Activated naive CD8-positive, alpha-beta T cell (primary cell): ENCODE data around the gene PRLR.

ENCODE experiments used
- H3K27ac Mint-ChIP-seq: one replicate; pipeline ENCODE4 v1.8.0; 2021; ENCODE audit warnings: mixed read lengths
- H3K27me3 Mint-ChIP-seq: one replicate; pipeline ENCODE4 v1.8.0; 2021; ENCODE audit warnings: mixed read lengths
- H3K36me3 Mint-ChIP-seq: one replicate; pipeline ENCODE4 v1.8.0; 2021; ENCODE audit warnings: mixed read lengths
- H3K4me1 Mint-ChIP-seq: one replicate; pipeline ENCODE4 v1.8.0; 2021; ENCODE audit warnings: low read depth, mixed read lengths
- H3K4me3 Mint-ChIP-seq: one replicate; pipeline ENCODE4 v1.8.0; 2021; ENCODE audit warnings: mild to moderate bottlenecking, mixed read lengths
- H3K9me3 Mint-ChIP-seq: one replicate; pipeline ENCODE4 v1.8.0; 2021; ENCODE audit warnings: low read depth, mixed read lengths

Gene PRLR

DNA sequence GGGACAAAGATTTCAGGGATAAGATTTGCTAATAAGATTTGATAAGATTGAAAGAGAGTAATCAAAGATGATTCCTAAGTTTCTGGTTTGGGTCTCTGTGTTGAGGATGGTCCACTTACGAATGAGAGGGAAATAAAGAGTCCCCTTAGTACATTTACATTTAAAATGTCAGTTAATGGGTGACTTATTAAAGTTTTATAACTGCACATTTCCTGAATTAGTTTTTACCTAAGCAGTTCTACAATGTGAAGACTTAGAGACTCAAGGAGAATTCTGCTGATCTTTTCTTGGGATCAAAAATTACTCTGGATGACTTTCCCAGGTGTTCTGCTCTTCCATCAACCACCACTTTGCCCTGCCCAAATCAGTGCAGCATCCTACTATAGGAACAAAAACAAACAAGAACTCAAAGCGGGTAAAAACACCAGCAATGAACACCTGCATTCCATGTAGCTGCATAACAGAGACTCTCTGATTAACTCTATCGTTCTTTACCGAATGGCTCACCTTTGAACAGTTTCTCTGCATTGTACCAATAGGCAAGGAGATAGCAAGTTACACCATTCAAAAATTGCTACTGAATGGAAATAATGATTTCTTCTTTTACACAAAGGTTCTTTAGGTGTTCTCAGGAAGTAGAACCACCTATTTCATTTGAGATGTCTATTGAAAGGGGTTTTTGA is 65.3 kb downstream of the PRLR start:
- H3K9me3 Mint-ChIP-seq = peaks cover 9% of the 10 kb centered on the region
- peaks cover 14% of the 10 kb centered on the region for H3K27me3 Mint-ChIP-seq
- H3K27ac Mint-ChIP-seq = no peak overlapping the region
- H3K36me3 Mint-ChIP-seq = no peaks in the 10 kb centered on the region
- no peak overlapping the region for H3K4me3 Mint-ChIP-seq
- H3K4me1 Mint-ChIP-seq = no peaks in the 10 kb centered on the region

GRCh38 chr5:35163710-35164033 is 66.6 kb downstream of the PRLR start:
- H3K4me1 Mint-ChIP-seq = no peaks in the 10 kb centered on the region
- peaks cover 9% of the 10 kb centered on the region for H3K9me3 Mint-ChIP-seq

GRCh38 chr5:35162848-35163709 is 67.2 kb downstream of the PRLR start:
- peaks cover 9% of the 10 kb centered on the region for H3K9me3 Mint-ChIP-seq
- H3K4me1 Mint-ChIP-seq = no peaks in the 10 kb centered on the region
- H3K4me3 Mint-ChIP-seq = no peak overlapping the region
- H3K27me3 Mint-ChIP-seq = peaks cover 13% of the 10 kb centered on the region
- H3K36me3 Mint-ChIP-seq = no peaks in the 10 kb centered on the region
- H3K27ac Mint-ChIP-seq = no peak overlapping the region

More at GRCh38 chr5:35163710-35164033, 66.6 kb downstream of the PRLR start:
- Mint-ChIP-seq H3K4me3 (no peak overlapping the region), H3K27me3 (peaks cover 13% of the 10 kb centered on the region), H3K36me3 (no peaks in the 10 kb centered on the region), H3K27ac (no peak overlapping the region)

DNA sequence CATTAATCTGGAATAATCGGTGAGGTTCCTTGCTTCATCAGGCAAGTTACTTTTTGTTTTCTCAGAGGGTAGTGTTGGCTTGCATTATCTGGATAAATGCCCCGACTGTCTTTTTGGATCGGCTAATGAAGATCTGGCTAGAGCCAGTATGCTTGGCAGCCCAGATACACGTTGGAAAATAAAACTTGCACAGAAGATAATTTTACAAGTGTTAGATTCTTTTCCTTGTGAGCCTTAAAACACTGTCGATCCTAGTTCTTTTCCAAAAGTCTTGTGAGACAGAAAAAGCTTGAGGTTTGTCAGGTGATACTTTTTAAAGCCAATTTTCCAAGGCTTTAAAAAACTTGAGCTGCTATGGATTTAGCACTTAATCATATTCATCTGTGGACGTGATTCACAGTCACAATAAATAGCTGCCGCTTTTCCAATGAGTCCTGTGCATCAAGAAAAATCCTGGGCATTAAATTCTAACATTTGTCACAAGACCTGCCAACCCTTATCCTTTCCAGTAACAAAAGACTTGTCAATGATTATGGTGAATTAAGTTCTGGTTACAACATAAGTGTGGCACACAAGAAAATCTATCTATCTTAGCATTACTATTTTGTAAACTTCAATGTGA is 68.5 kb downstream of the PRLR start:
- Mint-ChIP-seq H3K36me3 (no peaks in the 10 kb centered on the region), H3K27ac (no peak overlapping the region), H3K9me3 (no peaks in the 10 kb centered on the region), H3K4me3 (no peak overlapping the region), H3K27me3 (peaks cover 16% of the 10 kb centered on the region), H3K4me1 (no peaks in the 10 kb centered on the region)

GRCh38 chr5:35160486-35161116 is 69.7 kb downstream of the PRLR start:
- Mint-ChIP-seq H3K4me3 (no peak overlapping the region), H3K27ac (no peak overlapping the region), H3K9me3 (no peaks in the 10 kb centered on the region), H3K36me3 (no peaks in the 10 kb centered on the region), H3K4me1 (no peaks in the 10 kb centered on the region), H3K27me3 (peaks cover 17% of the 10 kb centered on the region)

GRCh38 chr5:35159370-35159742 is 70.9 kb downstream of the PRLR start:
- no peaks in the 10 kb centered on the region for H3K36me3 Mint-ChIP-seq
- no peaks in the 10 kb centered on the region for H3K9me3 Mint-ChIP-seq
- no peaks in the 10 kb centered on the region for H3K4me1 Mint-ChIP-seq
- no peak overlapping the region for H3K4me3 Mint-ChIP-seq
- H3K27ac Mint-ChIP-seq = no peak overlapping the region
- peaks cover 17% of the 10 kb centered on the region for H3K27me3 Mint-ChIP-seq

- Mint-ChIP-seq H3K4me1 (no peaks in the 10 kb centered on the region), H3K27ac (no peak overlapping the region), H3K36me3 (no peaks in the 10 kb centered on the region), H3K4me3 (no peak overlapping the region), H3K27me3 (peaks cover 11% of the 10 kb centered on the region), H3K9me3 (no peaks in the 10 kb centered on the region)
Observed at GRCh38 chr5:35158622-35159369, 71.5 kb downstream of the PRLR start.

DNA sequence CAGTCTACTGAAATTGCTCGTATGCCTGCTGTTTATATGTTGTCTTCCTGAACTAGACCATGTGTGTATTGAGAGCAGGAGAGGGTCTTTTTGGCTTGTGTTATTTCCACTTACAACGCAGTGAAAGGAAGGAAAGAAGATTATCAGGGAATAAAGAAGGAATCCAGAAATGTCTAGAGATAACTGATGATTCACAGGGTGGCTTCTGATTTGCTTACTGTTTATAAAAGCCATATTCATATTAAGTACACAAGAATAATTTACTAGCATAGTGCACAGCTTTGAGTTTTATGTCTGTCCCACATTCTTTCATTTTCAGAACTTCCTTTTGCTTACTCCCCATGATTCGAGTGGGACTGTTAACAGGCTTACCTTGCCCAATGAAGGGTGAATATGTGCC is 72.1 kb downstream of the PRLR start:
- H3K9me3 Mint-ChIP-seq = no peaks in the 10 kb centered on the region
- no peak overlapping the region for H3K27ac Mint-ChIP-seq
- H3K36me3 Mint-ChIP-seq = no peaks in the 10 kb centered on the region
- no peaks in the 10 kb centered on the region for H3K4me1 Mint-ChIP-seq
- H3K27me3 Mint-ChIP-seq = peaks cover 10% of the 10 kb centered on the region
- no peak overlapping the region for H3K4me3 Mint-ChIP-seq

GRCh38 chr5:35153375-35153932 is 76.8 kb downstream of the PRLR start:
- Mint-ChIP-seq H3K9me3 (no peaks in the 10 kb centered on the region), H3K27ac (no peak overlapping the region), H3K36me3 (no peaks in the 10 kb centered on the region), H3K4me3 (no peak overlapping the region), H3K4me1 (no peaks in the 10 kb centered on the region), H3K27me3 (peaks cover 8% of the 10 kb centered on the region)

GRCh38 chr5:35152733-35153132 is 77.6 kb downstream of the PRLR start:
- no peaks in the 10 kb centered on the region for H3K9me3 Mint-ChIP-seq

DNA sequence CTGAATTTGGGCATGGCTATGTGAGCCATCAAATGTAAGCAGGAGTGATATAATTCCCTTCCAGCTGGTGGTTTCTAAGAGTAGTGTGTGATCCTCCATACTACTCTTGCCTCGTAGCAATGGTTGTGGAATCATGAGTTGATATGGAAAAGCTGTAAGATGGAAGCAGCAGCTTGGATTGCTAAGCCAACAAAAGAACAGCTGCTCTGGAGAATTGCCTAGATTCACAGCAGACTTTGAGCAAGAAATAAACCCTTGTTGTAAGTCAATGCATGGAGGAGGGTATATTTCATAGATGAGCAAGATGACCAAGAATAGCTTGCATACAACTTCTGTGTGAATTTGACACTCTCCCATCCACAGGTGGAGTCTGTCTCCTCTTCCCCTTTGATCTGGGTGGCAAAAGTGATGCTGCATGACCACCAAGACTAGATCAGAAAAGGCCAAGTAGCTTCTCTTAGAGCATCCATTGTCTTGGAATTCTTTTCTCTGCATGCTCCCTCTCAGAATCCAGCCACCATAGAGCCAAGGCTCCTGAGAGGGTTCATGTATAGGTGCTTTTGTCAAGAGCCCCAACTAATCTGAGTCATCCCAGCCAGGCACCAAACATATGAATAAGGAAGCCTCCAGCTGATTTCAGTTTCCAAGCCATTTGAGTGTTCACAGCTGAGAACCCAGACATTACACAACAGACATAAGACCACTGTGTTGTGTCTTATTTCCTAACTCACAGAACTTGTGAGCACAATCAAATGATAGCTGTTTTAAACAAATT is 79.0 kb downstream of the PRLR start:
- Mint-ChIP-seq H3K27me3 (peaks cover 6% of the 10 kb centered on the region), H3K4me3 (no peak overlapping the region), H3K36me3 (no peaks in the 10 kb centered on the region), H3K9me3 (no peaks in the 10 kb centered on the region), H3K27ac (no peak overlapping the region), H3K4me1 (no peaks in the 10 kb centered on the region)

More at GRCh38 chr5:35152733-35153132, 77.6 kb downstream of the PRLR start:
- Mint-ChIP-seq H3K4me3 (no peak overlapping the region), H3K27ac (no peak overlapping the region), H3K27me3 (peaks cover 6% of the 10 kb centered on the region), H3K36me3 (no peaks in the 10 kb centered on the region), H3K4me1 (no peaks in the 10 kb centered on the region)

- Mint-ChIP-seq H3K36me3 (no peaks in the 10 kb centered on the region), H3K4me3 (no peak overlapping the region), H3K4me1 (no peaks in the 10 kb centered on the region), H3K9me3 (no peaks in the 10 kb centered on the region), H3K27ac (no peak overlapping the region), H3K27me3 (peaks cover 11% of the 10 kb centered on the region)
Observed at GRCh38 chr5:35149041-35149440, 81.2 kb downstream of the PRLR start.

DNA sequence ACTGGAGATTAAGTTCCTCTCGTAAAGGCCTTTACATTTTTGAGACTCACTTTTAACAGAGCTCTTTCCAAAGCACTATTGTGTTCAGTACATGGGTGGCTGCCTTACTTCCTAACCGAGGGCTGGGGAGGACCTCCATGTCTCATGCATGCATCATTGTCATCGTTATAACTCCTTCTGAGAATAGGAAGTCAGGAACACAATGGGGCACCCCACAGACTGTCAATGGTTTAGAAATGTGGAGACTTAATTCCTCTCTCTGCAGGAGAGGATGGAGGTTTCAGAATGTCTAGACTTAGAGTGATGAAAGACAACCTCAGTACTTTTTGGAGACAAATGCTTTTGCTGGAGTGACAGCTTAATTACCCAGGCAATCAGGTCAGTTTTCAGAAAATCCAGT is 83.9 kb downstream of the PRLR start:
- Mint-ChIP-seq H3K4me1 (no peaks in the 10 kb centered on the region), H3K9me3 (no peaks in the 10 kb centered on the region), H3K4me3 (no peak overlapping the region), H3K27ac (no peak overlapping the region), H3K27me3 (peaks cover 14% of the 10 kb centered on the region), H3K36me3 (no peaks in the 10 kb centered on the region)
